PC-9 (cell line): Measurements from ENCODE around the gene RAB40C. TPM values are rescaled to one million over a fixed set of nuclear protein-coding genes. Genes with fewer than 3 reads are reported as not detected.

Experiments
- BruUV-seq: library from RNA; stranded (reverse); fragments of 400-500 nt; replicated peaks from 2 replicates; lab custom pipeline; 2021; lab: Mats Ljungman, UMichigan
- CTCF ChIA-PET: fragments of 300-600 bp; sonication (Branson Sonifier 250); formaldehyde crosslinking; loops from one replicate; lab custom pipeline; 2022; ENCODE audit warnings: antibody characterized with exemption; lab: Charles Lee
- POLR2A ChIA-PET: fragments of 300-600 bp; sonication (Branson Sonifier 250); formaldehyde crosslinking; loops from one replicate; lab custom pipeline; 2022; ENCODE audit warnings: antibody characterized with exemption; ENCODE audit not compliant: unreplicated experiment; lab: Charles Lee
- DNase-seq, 2 experiments: peaks; one replicate each; pipeline versions ENCODE4 v3.0.0 to v3.0.0-alpha.2; 2015 to 2022; ENCODE audit warnings: mixed read lengths in 1 of 2
- H2AFZ ChIP-seq: fragments of 200-600 bp; sonication (generic); 2 replicates; pipeline ENCODE4 v1.8.1; 2017; ENCODE audit warnings: antibody characterized with exemption
- H3F3A ChIP-seq: fragments of 200-600 bp; sonication (generic); 2 replicates; pipeline ENCODE4 v1.8.1; 2017; ENCODE audit warnings: antibody characterized with exemption, mild to moderate bottlenecking, low read depth; ENCODE audit not compliant: insufficient read depth
- H3K27ac ChIP-seq: fragments of 200-600 bp; sonication (generic); 2 replicates; pipeline ENCODE4 v1.6.1; 2016; ENCODE audit warnings: mixed run types
- H3K27me3 ChIP-seq: fragments of 200-600 bp; sonication (generic); 2 replicates; pipeline ENCODE4 v1.6.1; 2016; ENCODE audit warnings: low read depth, mixed run types; ENCODE audit not compliant: insufficient read depth
- H3K36me3 ChIP-seq: fragments of 200-600 bp; sonication (generic); 2 replicates; pipeline ENCODE4 v1.6.1; 2016; ENCODE audit warnings: low read depth, mixed run types
- H3K4me1 ChIP-seq: fragments of 200-600 bp; sonication (generic); replicated peaks from 2 replicates; pipeline ENCODE4 v1.6.1; 2016; ENCODE audit warnings: mixed run types; ENCODE audit not compliant: insufficient read depth
- H3K4me2 ChIP-seq: fragments of 200-600 bp; sonication (generic); 2 replicates; pipeline ENCODE4 v1.6.1; 2017; ENCODE audit warnings: mixed run types
- H3K4me3 ChIP-seq: fragments of 200-600 bp; sonication (generic); 2 replicates; pipeline ENCODE4 v1.6.1; 2016; ENCODE audit warnings: mixed run types
- H3K79me2 ChIP-seq: fragments of 200-600 bp; sonication (generic); 2 replicates; pipeline ENCODE4 v1.6.1; 2017; ENCODE audit warnings: low read depth, mixed run types
- H3K9me2 ChIP-seq: fragments of 200-600 bp; sonication (generic); 2 replicates; pipeline ENCODE4 v1.8.1; 2017; ENCODE audit warnings: mild to moderate bottlenecking; ENCODE audit not compliant: insufficient read depth
- H3K9me3 ChIP-seq: fragments of 200-600 bp; sonication (generic); 2 replicates; pipeline ENCODE4 v1.8.1; 2016; ENCODE audit warnings: low read depth; ENCODE audit not compliant: insufficient read depth
- H4K20me1 ChIP-seq: fragments of 200-600 bp; sonication (generic); 2 replicates; pipeline ENCODE4 v1.8.1; 2017; ENCODE audit not compliant: insufficient read depth
- EZH2 ChIP-seq: fragments of 200-600 bp; sonication (generic); IDR thresholded peaks from 2 replicates; pipeline ENCODE4 v1.8.0; 2017; ENCODE audit warnings: antibody characterized with exemption, low read depth
- intact Hi-C: fragments of 100-400 bp; cut with micrococcal nuclease; formaldehyde crosslinking; loops from one replicate; pipeline ENCODE4 v1.10.0; 2022; ENCODE audit not compliant: unreplicated experiment
- total RNA-seq: library from RNA; stranded (reverse); gene quantifications from 2 replicates; pipeline ENCODE4 v1.2.3, GENCODE V29; 2021
- TF ChIP-seq, protein P1 (sequence below): fragments of 200-600 bp; sonication (generic); conservative IDR thresholded peaks from 2 replicates; pipeline ENCODE4 v1.6.1; 2017; ENCODE audit warnings: mixed run types, antibody characterized with exemption, mild to moderate bottlenecking, moderate library complexity

Gene RAB40C
- total RNA-seq, 1 experiment from 2014 or later: 47.1 TPM

DNA sequence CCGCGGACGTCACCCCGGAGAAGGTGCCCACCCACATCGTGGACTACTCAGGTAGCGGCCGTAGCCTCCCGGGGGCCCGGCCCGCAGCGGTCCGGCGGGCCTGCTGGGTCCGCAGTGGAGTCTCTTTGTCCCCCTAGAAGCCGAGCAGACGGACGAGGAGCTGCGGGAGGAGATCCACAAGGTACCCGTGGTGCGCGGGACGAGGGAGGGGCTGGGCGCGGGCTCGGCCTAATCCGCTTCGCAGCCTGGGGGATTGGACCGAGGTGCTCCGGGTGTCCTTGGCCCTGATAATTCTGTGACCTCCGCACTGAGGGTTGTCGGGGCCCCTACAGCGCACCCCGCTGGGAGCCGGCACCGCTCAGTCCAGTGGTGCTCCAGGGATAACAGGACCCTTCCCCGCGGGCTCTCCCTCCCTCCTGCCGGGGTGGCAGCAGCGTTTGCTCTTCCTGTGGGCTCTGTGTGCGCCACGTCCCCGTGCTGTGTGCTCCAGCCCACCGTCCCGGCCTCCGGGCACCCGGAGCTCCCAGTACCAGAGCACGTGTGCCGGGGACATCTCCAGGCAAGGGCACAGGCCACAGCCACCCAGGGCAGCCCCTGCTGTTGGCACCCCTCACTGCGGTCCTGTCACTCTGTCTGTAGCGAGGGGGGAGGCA lies 78.8 kb downstream of the RAB40C start:
- BruUV-seq: no TSS peak
- Histone ChIP-seq H3K9me2 (no peaks in the 10 kb centered on the region), H2AFZ (peak overlapping the region; percentile 85), H3K4me1 (peaks cover 9% of the 10 kb centered on the region; the same call in 1 of the 2 replicates), H3K79me2 (peaks cover 21% of the 10 kb centered on the region), H3K4me2 (peak overlapping the region; percentile 96), H3K27me3 (no peaks in the 10 kb centered on the region), H3K27ac (no peak overlapping the region), H4K20me1 (no peaks in the 10 kb centered on the region; the same call in 1 of the 2 replicates), H3K4me3 (peak overlapping the region; percentile 88), H3K9me3 (no peaks in the 10 kb centered on the region), H3F3A (peaks cover 16% of the 10 kb centered on the region; the same call in 1 of the 2 replicates), H3K36me3 (no peaks in the 10 kb centered on the region)
- no peak for DNase-seq
- intact Hi-C loops: loop anchor here (1.0 to 5.0 kb wide), 2 partner anchors 9 to 41 kb away; no protein-coding TSS in a partner anchor
- CTCF ChIA-PET: interaction anchor here (0.5 kb wide), 1 partner anchor 272 kb away, joined by 6 read pairs; the partner anchor contains the start of gene NME4
- TF ChIP-seq EZH2: no peak
- TF ChIP-seq, protein P1, sequence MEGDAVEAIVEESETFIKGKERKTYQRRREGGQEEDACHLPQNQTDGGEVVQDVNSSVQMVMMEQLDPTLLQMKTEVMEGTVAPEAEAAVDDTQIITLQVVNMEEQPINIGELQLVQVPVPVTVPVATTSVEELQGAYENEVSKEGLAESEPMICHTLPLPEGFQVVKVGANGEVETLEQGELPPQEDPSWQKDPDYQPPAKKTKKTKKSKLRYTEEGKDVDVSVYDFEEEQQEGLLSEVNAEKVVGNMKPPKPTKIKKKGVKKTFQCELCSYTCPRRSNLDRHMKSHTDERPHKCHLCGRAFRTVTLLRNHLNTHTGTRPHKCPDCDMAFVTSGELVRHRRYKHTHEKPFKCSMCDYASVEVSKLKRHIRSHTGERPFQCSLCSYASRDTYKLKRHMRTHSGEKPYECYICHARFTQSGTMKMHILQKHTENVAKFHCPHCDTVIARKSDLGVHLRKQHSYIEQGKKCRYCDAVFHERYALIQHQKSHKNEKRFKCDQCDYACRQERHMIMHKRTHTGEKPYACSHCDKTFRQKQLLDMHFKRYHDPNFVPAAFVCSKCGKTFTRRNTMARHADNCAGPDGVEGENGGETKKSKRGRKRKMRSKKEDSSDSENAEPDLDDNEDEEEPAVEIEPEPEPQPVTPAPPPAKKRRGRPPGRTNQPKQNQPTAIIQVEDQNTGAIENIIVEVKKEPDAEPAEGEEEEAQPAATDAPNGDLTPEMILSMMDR: no peak
- POLR2A ChIA-PET: interaction anchor here (0.6 kb wide), 1 partner anchor 12 kb away, joined by 5 read pairs; no protein-coding TSS in a partner anchor

DNA sequence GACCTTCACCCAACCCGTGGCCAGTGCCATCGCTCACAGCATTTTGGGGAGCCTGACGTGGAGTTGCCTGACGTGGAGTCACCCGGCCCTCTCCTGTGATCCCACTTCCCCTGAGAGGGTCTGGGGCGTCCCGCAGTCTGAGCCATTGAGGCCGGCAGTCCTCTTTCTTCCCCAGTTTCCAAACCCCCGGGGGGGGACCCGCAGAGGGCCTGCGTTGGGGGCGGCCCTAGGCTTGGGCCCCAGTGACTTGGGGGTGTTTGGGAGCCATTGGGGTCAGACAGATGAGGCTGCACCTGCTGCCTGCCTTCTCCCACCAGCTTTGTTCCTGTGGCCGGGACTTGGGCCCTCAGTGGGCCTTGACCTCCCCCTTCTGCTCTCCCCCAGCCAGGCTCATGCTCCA lies 79.8 kb downstream of the RAB40C start:
- Histone ChIP-seq H3K79me2 (peaks cover 21% of the 10 kb centered on the region), H3K4me2 (peak overlapping the region; percentile 96; the same call in 1 of the 2 replicates), H3K4me3 (no peak overlapping the region), H2AFZ (no peak overlapping the region), H3K27me3 (no peaks in the 10 kb centered on the region), H3K4me1 (peaks cover 9% of the 10 kb centered on the region; the same call in 1 of the 2 replicates), H3K9me2 (no peaks in the 10 kb centered on the region), H3F3A (peaks cover 16% of the 10 kb centered on the region; the same call in 1 of the 2 replicates), H3K36me3 (no peaks in the 10 kb centered on the region), H4K20me1 (no peaks in the 10 kb centered on the region; the same call in 1 of the 2 replicates), H3K9me3 (no peaks in the 10 kb centered on the region), H3K27ac (no peak overlapping the region)
- ChIA-PET POLR2A (no interaction called here), CTCF (no interaction called here)
- intact Hi-C loops: loop anchor here (1.0 to 5.0 kb wide), 2 partner anchors 8 to 42 kb away; no protein-coding TSS in a partner anchor
- DNase-seq: no peak
- BruUV-seq: no TSS peak
- TF ChIP-seq, protein P1: no peak
- no peak for TF ChIP-seq EZH2

DNA sequence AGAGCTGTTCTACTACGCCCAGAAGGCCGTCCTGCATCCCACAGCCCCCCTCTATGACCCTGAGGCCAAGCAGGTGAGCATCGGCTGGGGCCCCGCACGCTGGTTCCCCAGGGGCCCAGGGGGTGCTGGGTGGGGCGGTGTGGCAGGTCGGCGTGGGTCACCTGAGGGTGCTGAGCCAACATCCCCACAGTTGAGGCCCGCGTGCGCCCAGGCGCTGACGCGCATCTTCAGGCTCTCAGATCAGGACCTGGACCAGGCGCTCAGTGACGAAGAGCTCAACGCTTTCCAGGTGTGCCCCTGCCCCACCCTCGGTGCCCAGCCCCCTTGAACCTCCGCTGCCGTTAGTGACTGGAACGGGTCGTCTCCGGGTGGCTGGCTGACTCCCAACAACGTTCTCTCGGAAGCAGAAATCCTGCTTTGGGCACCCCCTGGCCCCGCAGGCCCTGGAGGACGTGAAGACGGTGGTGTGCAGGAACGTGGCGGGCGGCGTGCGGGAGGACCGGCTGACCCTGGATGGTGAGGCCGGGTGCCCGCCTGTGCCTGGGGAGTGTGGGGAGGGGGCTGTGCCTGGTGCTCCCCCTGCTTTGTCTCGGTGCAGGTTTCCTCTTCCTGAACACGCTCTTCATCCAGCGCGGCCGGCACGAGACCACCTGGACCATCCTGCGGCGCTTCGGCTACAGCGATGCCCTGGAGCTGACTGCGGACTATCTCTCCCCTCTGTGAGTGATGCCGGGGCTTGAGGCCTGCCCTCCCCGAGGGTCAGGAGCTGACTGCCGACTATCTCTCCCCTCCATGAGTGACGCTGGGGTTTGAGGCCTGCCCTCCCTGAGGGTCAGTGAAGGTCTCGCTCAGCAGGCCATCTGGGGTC lies 80.9 kb downstream of the RAB40C start:
- Histone ChIP-seq H3K4me2 (no peak overlapping the region), H3K27me3 (no peaks in the 10 kb centered on the region), H2AFZ (no peak overlapping the region), H3K79me2 (peaks cover 21% of the 10 kb centered on the region), H3K9me2 (no peaks in the 10 kb centered on the region), H3K27ac (no peak overlapping the region), H3F3A (peaks cover 16% of the 10 kb centered on the region; the same call in 1 of the 2 replicates), H3K36me3 (no peaks in the 10 kb centered on the region), H4K20me1 (no peaks in the 10 kb centered on the region; the same call in 1 of the 2 replicates), H3K9me3 (no peaks in the 10 kb centered on the region), H3K4me3 (no peak overlapping the region), H3K4me1 (peaks cover 9% of the 10 kb centered on the region; the same call in 1 of the 2 replicates)
- POLR2A ChIA-PET: interaction anchor here (0.6 kb wide), 2 partner anchors 38 to 300 kb away, joined by 3 to 4 read pairs; no protein-coding TSS in a partner anchor
- DNase-seq: no peak
- CTCF ChIA-PET: interaction anchor here (0.6 kb wide), 1 partner anchor 334 kb away, joined by 6 read pairs; no protein-coding TSS in a partner anchor
- no TSS peak for BruUV-seq
- intact Hi-C loops: no loop called here
- TF ChIP-seq, protein P1: no peak
- no peak for TF ChIP-seq EZH2
